Measurements from ENCODE around the gene CAMLG. TPM values are rescaled to one million over a fixed set of nuclear protein-coding genes. Genes with fewer than 3 reads are reported as not detected.

The CAMLG gene
- total and polyA plus RNA-seq, 2 of the 13 experiments (the other 11 are each of a cell fraction or from before 2014, with no cell fraction given), result 14.2 to 19.8 TPM

DNA sequence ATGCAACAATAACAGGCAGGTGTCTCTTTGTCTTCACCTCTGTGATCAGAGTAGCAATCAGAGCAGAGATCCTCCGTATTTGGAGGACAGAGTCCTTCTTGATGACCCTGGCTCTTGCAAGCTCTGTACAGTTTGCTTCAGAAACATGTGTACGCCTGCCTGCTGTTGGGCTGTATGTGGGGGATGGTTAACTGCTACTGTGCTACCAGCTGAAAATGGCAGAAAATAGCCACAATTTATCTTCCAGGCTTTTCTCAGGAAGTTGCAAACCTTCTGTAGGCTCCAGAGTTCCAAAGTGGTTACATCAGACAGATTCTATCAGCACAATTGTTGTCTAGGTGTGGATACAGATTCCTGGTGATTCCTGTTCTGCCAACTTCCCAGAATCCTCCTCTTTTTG, 55.7 kb downstream of the CAMLG start (continued):
- TF ChIP-seq, protein P1, sequence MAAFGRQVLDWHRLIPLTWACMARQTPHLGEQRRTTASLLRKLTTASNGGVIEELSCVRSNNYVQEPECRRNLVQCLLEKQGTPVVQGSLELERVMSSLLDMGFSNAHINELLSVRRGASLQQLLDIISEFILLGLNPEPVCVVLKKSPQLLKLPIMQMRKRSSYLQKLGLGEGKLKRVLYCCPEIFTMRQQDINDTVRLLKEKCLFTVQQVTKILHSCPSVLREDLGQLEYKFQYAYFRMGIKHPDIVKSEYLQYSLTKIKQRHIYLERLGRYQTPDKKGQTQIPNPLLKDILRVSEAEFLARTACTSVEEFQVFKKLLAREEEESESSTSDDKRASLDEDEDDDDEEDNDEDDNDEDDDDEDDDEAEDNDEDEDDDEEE (CRISPR knock-in tag; IDR thresholded peaks at IDR 0.05), result no peak
- TF ChIP-seq NKX3-1 (CRISPR knock-in tag; IDR thresholded peaks at IDR 0.05), result no peak
- no peak for TF ChIP-seq ZNF878 (CRISPR knock-in tag; IDR thresholded peaks at IDR 0.05)
- TF ChIP-seq ZNF180 (CRISPR knock-in tag; IDR thresholded peaks at IDR 0.05; ENCODE audit: borderline replicate concordance, low read depth), result no peak
- TF ChIP-seq ZNF44 (CRISPR knock-in tag; IDR thresholded peaks at IDR 0.05), result no peak
- no peak for TF ChIP-seq ZNF232 (CRISPR knock-in tag; IDR thresholded peaks at IDR 0.05; ENCODE audit: borderline replicate concordance)
- no peak for TF ChIP-seq TGIF2 (CRISPR knock-in tag; IDR thresholded peaks at IDR 0.05)

DNA sequence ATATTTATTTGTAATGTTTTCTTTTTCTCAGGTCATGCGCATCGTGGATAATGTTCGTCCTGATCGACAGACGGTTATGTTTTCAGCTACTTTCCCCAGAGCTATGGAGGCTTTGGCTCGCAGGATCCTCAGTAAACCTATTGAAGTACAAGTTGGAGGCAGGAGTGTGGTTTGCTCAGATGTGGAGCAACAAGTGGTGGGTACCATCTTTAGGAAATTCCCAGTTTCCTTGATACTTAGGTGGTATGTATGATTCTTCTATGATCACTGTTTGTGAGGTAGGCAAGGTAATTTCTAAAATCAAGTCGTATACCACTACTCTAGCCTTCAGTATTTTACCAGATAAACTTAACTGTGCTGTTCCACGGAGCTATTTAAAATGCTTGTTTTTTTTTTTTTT, 56.5 kb downstream of the CAMLG start:
- peaks cover 13 to 80% of the 10 kb centered on the region in 2 experiments for H3K36me3 ChIP-seq (replicated peaks in 1 of 2; ENCODE audit: control insufficient read depth in 1 of 2, insufficient read depth in 2 of 2, low read length in 2 of 2)

More for the DNA sequence above, 56.5 kb downstream of the CAMLG start:
- CTCF ChIA-PET (ENCODE audit: low intra/inter-chr PET ratio, low total read pairs), result no interaction called here
- Histone ChIP-seq H3K4me2 (ENCODE audit: low read depth, low read length) (no peak overlapping the region), H3K79me2 (ENCODE audit: insufficient read depth, low read length) (no peaks in the 10 kb centered on the region), H3K27ac (ENCODE audit: extremely low read length, insufficient read depth, low read length) (no peak overlapping the region), H3K9me3 (ENCODE audit: low read length) (no peaks in the 10 kb centered on the region), H3K27me3 (ENCODE audit: control insufficient read depth in 1 of 2, insufficient read depth in 2 of 2, low read length in 2 of 2) (no peaks in the 10 kb centered on the region), H3K9ac (ENCODE audit: insufficient read depth, low read depth, low read length) (no peak overlapping the region), H3K4me3 (replicated peaks in 1 of 3; ENCODE audit: insufficient read depth in 1 of 3, low read depth in 2 of 3, low read length in 3 of 3) (no peak overlapping the region), H3K4me1 (ENCODE audit: insufficient read depth, low read length) (no peaks in the 10 kb centered on the region), H4K20me1 (ENCODE audit: insufficient read depth, low read length) (no peaks in the 10 kb centered on the region), H2AFZ (ENCODE audit: low read length) (no peak overlapping the region)
- in situ Hi-C loops (cut with HindIII; ENCODE audit: extremely low pct_ligation_motif_present, low pct_unique_long_range_greater_than_20kb) (no loop called here), intact Hi-C loops (cut with micrococcal nuclease; ENCODE audit: unreplicated experiment) (no loop called here)
- ATAC-seq (no peak), FAIRE-seq (no peak), DNase-seq (ENCODE audit: low spot score) (no peak)
- POLR2A ChIA-PET, result no interaction called here
- BruUV-seq (replicated peaks), result no TSS peak
- no peak for TF ChIP-seq TCF7L2 (IDR thresholded peaks at IDR 0.05; ENCODE audit: low read depth, low read length)
- no peak for TF ChIP-seq MIER2 (CRISPR knock-in tag; IDR thresholded peaks at IDR 0.05)
- TF ChIP-seq ZNF720 (CRISPR knock-in tag; IDR thresholded peaks at IDR 0.05), result no peak
- TF ChIP-seq RARG (CRISPR knock-in tag; IDR thresholded peaks at IDR 0.05; ENCODE audit: low read depth), result no peak
- WGBS (ENCODE audit: low lambda C conversion rate), result 99% methylated on average over 8 of the region's 8 CpGs
